Lung (tissue), 12 donors: ENCODE results near the gene DAAM2. TPM values are rescaled to one million over a fixed set of nuclear protein-coding genes. Genes with fewer than 3 reads are reported as not detected.

Source experiments
- ATAC-seq: fragments of 200-7000 bp; cut with Tn5 transposase; one replicate; pipeline ENCODE4 v1.9.1; 2020; ENCODE audit warnings: moderate number of reproducible peaks; ENCODE audit not compliant: insufficient read depth, low FRiP score
- DNase-seq, 3 donors: peaks; one replicate each; pipeline ENCODE4 v3.0.0-alpha.2; 2013 to 2017
- H3K27ac ChIP-seq, 2 donors: one replicate each; pipeline ENCODE4 v1.5.1; 2013; ENCODE audit warnings: mild to moderate bottlenecking in 2 of 2, moderate library complexity in 2 of 2, control low read depth in 1 of 2, inconsistent platforms in 1 of 2, low read depth in 1 of 2, low read length in 1 of 2
- H3K27me3 ChIP-seq, 3 donors: one replicate each; pipeline ENCODE4 v1.5.1; 2013; ENCODE audit warnings: low read length in 2 of 3; ENCODE audit not compliant: control insufficient read depth in 3 of 3, insufficient read depth in 3 of 3
- H3K36me3 ChIP-seq, 4 donors: one replicate each; pipeline ENCODE4 v1.5.1; 2013; ENCODE audit warnings: low read length in 4 of 4, mild to moderate bottlenecking in 1 of 4, moderate library complexity in 1 of 4; ENCODE audit not compliant: control insufficient read depth in 4 of 4, insufficient read depth in 4 of 4
- H3K4me1 ChIP-seq, 5 donors: one replicate each; pipeline ENCODE4 v1.5.1; 2013; ENCODE audit warnings: low read length in 5 of 5, mild to moderate bottlenecking in 2 of 5, moderate library complexity in 1 of 5; ENCODE audit not compliant: control insufficient read depth in 5 of 5, insufficient read depth in 5 of 5
- H3K4me3 ChIP-seq: one replicate; pipeline ENCODE4 v1.5.1; 2013; ENCODE audit warnings: mild to moderate bottlenecking, control low read depth, moderate library complexity
- H3K9ac ChIP-seq, 2 donors: one replicate each; pipeline ENCODE4 v1.5.1; 2013; ENCODE audit warnings: low read length in 2 of 2, control low read depth in 1 of 2; ENCODE audit not compliant: insufficient read depth in 1 of 2
- H3K9me3 ChIP-seq, 4 donors: one replicate each; pipeline ENCODE4 v1.5.1; 2013; ENCODE audit warnings: low read length in 3 of 4, mild to moderate bottlenecking in 1 of 4, moderate library complexity in 1 of 4; ENCODE audit not compliant: control insufficient read depth in 4 of 4, insufficient read depth in 3 of 4
- CTCF ChIP-seq: IDR thresholded peaks from 2 replicates; pipeline ENCODE4 v1.5.1; 2012; ENCODE audit warnings: mild to moderate bottlenecking; ENCODE audit errors: control extremely low read depth, extremely low read depth
- WGBS, 2 donors: extraction: QIAGEN DNeasy Blood & Tissue Kit; methylation state at CpG; one replicate each; pipeline ENCODE4 v1.1.7; 2013; 5-methylcytosine and 5-hydroxymethylcytosine counted together
- polyA plus RNA-seq, 2 donors: library from polyadenylated mRNA; stranded (reverse); fragments of 200-250 nt; gene quantifications; one replicate each; pipeline ENCODE4 v1.2.1, GENCODE V29; 2013
- total RNA-seq, 2 donors: library from RNA; depleted of rRNA in 1 of 2; stranded (reverse); fragments of >200 nt in 1 of 2; gene quantifications; one replicate each; pipeline ENCODE4 v1.2.1, GENCODE V29; 2014 to 2021
- donor health status: control.
- donor health status: control.
- donor health status: Bipolar disorder and iron deficiency.
- donor health status: healthy.
- donor health status: DM: yes; HTN: yes; CAD: no.

The DAAM2 gene
- total and polyA plus RNA-seq, 4 donors: 13.6 to 43.0 (median 28.5) TPM

GRCh38 chr6:39821742-39822532 is 29.8 kb downstream of the DAAM2 start:
- H3K27me3 ChIP-seq: no peaks in the 10 kb centered on the region
- DNase-seq (peak; percentile 58 to 72 (median 60)), ATAC-seq (no peak)
- TF ChIP-seq CTCF: no peak
- no peak overlapping the region for H3K4me3 ChIP-seq
- no peaks in the 10 kb centered on the region for H3K9me3 ChIP-seq
- H3K36me3 ChIP-seq: no peaks in the 10 kb centered on the region
- 54 to 68% methylated on average over 7 of the region's 7 CpGs for WGBS, 2 donors
- peak overlapping the region; percentile 56 to 81 for H3K27ac ChIP-seq
- peaks cover 0 to 31% (median 22%) of the 10 kb centered on the region in 5 donors for H3K4me1 ChIP-seq
- H3K9ac ChIP-seq: no peak overlapping the region

- H3K36me3 ChIP-seq: no peaks in the 10 kb centered on the region
- no peak overlapping the region for H3K4me3 ChIP-seq
- H3K9ac ChIP-seq: no peak overlapping the region
- H3K27ac ChIP-seq: peak overlapping the region; percentile 61 to 67
- peak; percentile 32 for ATAC-seq
- no peaks in the 10 kb centered on the region for H3K9me3 ChIP-seq
- 39 to 60% methylated on average over 8 of the region's 8 CpGs for WGBS, 2 donors
- no peaks in the 10 kb centered on the region for H3K27me3 ChIP-seq
- H3K4me1 ChIP-seq: peaks cover 0 to 31% (median 22%) of the 10 kb centered on the region in 5 donors
- DNase-seq: no peak
- TF ChIP-seq CTCF: no peak
Measured at GRCh38 chr6:39822846-39823815, 31.0 kb downstream of the DAAM2 start.

DNA sequence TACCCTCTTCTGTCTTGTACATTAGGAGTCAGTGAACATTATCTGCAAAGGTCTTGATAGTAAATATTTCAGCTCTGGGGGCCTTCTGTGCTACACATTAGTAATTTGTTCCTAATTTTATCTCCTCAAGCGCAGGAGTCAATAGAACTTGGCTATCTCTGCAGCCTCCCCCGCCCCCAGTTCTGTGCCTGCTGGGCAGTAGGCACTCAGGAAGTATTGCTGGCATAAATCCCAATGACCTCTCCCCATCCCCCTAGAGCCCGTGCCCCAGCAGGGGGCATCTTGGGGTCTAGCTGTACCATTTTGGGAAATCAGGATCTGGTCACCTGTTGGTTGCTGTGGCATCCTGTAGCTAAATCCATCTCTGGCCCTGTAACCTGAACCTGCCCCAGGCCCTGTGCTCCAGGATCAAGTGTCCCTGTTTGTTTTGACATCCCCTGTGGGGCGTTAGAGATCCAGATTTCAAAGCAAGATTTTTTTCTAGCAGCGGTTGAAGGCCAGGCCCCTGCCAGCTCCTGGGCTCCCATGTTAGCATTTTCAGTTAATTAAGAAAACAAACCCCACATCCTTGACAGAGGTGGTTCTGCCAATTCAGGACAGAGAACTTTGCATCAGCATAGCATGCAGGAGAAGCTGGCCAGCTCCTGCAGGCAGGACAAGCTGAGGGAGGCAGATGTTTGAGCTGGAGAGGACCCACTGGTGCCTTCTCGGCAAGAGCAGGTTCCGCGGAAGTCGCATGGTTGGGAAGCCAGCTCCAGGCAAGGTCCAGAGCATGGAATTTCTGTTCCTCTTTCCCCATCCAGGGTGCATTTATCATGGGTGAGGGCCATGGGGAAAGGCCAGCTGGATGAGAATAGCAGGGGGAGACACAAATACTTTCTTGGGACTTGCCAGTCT is 32.1 kb downstream of the DAAM2 start:
- ATAC-seq: no peak
- peaks cover 0 to 31% (median 17%) of the 10 kb centered on the region in 5 donors for H3K4me1 ChIP-seq
- 70 to 80% methylated on average over 9 of the region's 9 CpGs for WGBS, 2 donors
- H3K27me3 ChIP-seq: no peaks in the 10 kb centered on the region
- no peak overlapping the region for H3K4me3 ChIP-seq
- no peak for DNase-seq
- H3K27ac ChIP-seq: no peak overlapping the region
- no peak for TF ChIP-seq CTCF
- H3K9me3 ChIP-seq: no peaks in the 10 kb centered on the region
- no peaks in the 10 kb centered on the region for H3K36me3 ChIP-seq
- no peak overlapping the region for H3K9ac ChIP-seq
